Skin of body (tissue), 2 donors: ENCODE measurements around the gene SPC24. TPM values are rescaled to one million over a fixed set of nuclear protein-coding genes. Genes with fewer than 3 reads are reported as not detected.
"Not testable (repeated sequence)": the region's sequence is repeated elsewhere in the genome, so short reads cannot be mapped to it uniquely, and the experiment has no call there.

ENCODE experiments used
- DNase-seq: peaks from one replicate; lab custom pipeline; 2025; lab: John Stamatoyannopoulos, UW
- total RNA-seq: library from RNA; depleted of rRNA; stranded (reverse); fragments of >200 nt; gene quantifications from one replicate; pipeline ENCODE4 v1.2.3, GENCODE V29; 2014

SPC24 gene
- total RNA-seq, 1 donor from 2014 or later: 11.5 TPM

DNA sequence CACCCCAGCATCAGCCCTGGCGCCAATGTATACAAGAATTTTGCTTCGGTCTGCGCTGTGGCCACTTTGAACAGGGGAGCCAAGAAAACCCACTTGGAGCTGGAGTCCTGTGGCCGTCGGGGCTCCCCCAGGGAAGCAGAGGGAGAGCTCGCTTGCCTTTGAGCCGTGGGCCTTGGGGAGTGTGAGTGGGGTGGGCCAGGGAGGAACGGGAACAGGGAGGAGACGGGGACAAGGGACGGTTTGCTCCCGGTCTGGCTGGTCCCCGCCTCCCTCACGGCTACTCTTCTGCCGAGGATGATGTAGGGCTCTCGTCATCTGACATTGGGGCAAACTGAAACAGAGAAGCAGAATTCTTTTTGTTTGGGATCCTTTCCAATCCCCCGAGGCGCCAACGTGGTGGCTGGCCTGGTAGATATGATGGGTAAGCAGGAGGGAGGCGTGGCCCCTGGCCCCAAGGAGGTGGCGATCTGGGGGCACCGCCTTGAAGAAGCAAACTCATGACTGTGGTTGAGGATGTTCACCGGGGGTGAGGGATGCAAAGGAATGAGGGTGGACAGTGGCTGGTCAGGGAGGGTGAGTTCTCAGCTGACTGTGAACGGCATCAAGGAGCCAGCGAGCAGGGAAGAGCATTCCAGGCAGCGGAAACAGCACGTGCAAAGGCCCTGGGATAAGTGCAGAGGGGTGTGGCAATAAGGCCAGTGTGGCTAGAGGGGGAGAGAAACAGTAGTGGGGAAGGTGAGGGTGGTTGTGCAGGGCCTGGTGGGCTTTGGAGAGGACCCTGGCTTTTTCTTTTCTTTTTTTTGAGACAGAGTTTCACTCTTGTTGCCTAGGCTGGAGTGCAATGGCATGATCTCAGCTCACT lies 10.9 kb upstream of the SPC24 start:
- DNase-seq: no peak

DNA sequence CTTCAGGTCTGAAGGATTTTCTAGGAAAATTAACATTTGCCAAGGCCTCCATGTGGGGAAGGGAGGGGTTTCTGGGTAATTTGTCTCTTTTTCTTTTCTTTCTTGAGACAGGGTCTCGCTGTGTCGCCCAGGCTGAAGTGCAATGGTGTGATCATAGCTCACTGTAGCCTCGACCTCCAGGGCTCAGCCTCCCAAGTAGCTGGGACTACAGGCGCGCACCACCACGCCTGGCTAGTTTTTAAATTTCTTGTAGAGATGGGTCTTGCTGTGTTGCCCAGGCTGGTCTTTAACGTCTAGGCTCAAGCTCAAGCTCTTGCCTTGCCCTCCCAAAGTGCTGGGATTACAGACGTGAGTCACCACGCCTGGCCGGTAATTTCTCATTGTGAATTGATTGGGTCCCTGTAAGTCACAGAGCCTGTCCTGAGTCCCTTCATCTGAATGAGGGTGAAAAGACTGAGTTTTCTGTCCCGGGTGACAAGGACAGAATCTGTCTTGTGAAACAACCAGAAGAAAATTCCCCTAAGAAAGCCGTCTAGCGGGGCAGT lies 10.0 kb upstream of the SPC24 start:
- DNase-seq: no peak

DNA sequence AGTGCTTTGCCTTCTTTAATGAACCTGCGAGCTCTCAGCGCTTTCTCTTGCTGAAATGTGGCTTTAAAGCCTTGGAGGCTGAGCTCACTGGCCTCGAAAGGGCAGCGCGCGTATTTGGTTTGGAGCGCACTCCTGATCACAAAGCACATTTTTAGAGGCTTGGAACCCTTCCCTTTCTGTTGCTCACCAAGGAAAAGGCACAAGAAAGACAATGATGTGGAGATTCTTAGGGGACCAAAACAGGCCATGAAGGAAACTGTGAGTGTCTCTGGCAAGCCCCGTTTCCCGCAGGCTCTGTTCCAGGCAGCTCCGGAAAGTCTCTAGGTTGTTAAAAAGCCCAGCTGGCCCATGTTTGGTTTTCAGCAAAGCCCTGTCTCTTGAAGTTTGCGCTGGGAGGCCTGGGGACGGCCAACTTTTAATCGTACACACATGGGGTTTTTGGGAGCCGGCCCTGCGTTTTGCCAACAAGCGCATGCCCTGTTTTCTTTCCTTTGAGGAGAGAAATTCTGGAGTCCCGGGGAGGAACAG lies 9.4 kb upstream of the SPC24 start:
- peak; percentile 91 for DNase-seq

DNA sequence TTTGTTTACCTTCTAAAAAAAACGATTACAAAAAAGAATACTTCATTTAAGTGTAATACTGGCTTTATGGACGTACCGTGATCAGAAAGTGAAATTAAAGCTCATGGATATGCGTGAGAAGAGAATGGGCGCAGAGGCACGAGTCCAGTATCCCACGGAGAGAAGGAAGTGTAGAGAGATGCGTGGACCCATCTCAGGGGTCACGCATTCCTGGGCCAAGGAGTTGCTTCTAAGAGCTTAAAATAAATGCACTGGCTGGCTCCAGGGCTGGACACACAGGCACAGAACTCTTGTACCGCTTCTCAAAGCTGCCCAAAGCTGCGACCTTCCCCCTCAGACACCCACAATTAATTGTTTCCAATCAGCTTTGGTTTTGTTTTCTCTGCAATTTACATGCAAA lies 8.7 kb upstream of the SPC24 start:
- no peak for DNase-seq

DNA sequence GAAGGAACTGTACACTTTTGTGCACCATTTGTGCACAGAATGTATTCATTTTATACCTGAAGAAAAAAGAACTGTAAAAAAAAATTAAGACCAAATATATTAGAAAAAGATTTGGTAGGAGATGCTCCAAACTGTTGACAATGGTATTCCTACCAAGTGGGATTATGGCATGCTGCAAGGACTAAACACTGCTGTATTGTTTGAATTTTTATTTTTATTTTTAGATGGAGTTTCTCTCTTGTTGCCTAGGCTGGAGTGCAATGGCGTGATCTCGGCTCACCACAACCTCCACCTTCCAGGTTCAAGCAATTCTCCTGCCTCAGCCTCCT lies 4.8 kb upstream of the SPC24 start:
- DNase-seq: not testable (repeated sequence)

DNA sequence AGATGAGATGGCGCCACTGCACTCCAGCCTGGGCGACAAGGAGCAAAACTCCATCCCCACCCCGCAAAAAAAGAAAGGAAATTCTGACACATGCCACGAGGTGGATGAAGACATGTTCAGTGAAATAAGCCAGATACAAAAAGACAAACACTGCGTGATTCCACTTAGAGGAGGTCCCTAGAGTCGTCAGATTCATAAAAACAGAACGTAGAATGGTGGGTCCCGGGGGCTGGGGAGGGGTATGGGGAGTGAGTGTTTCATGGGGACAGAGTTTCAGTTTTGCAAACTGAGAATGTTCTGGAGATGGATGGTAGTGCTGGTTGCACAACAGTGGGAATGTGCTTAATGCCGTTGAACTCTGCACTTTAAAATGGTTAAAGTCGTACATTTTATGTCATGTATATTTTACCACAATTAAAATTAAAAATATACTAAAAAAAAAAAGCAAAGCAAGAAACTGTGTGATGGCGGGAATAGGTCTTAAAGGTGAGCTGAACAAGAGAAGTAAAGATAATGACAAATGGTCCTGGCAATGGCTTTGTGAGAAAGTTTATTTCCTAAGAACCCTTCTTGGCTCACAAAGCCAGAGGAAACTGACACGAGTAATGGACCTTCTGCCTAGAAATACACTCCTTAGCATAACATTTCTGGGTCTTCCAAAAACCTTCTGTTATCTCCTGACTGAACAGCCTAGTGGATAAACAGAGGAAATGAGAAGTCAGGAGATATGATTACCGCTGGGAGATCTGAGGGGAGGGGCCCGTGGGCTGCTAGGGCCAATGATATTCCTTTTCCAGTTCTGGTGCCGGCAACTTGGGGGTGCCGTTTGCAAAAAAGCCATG lies 4.2 kb upstream of the SPC24 start:
- peak; percentile 21 for DNase-seq

DNA sequence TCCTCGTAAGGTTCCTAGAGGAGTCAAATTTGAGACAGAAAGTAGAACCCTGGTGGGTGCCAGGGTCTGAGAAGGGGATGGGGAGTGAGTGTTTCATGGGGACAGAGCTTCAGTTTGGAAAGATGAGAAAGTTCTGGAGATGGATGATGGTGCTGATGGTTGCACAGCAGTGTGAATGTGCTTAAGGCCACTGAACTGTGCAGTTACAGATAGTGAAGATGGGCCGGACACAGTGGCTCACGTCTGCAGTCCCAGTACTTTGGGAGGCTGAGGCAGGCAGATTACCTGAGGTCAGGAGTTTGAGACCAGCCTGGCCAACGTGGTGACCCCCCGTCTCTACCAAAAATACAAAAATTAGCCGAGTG lies 917 bp downstream of the SPC24 start:
- no peak for DNase-seq

DNA sequence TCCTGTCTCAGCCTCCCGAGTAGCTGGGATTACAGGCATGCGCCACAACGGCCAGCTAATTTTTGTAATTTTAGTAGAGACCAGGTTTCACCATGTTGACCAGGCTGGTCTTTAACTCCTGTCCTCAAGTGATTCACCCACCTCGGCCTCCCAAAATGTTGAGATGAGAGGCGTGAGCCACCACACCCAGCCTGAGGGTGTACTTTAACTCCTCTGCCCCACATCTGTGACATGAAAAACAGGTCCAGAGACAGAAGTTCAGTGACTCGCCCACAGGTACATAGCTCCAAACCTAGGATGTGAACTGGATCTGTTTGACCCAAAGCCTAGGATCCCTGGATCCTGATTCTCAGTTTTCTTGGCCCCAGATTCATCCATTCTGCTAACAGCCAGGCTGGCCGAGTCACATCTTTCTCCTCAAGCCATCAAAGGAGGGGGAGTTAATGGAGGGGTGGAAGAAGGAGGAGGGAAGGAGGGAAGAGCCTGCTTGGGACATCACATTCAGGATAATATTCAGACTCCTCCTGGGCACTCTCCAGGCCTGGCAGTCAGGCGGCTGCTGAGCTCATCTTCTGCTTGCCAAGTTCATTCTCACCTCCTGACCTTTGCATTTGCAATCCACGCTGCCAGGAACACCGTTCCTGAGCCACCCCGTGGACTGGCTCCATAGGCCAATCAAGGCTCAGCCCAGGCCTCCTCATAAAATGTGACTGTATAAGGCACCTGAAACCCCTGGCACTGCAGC lies 3.1 kb downstream of the SPC24 start:
- DNase-seq: no peak

DNA sequence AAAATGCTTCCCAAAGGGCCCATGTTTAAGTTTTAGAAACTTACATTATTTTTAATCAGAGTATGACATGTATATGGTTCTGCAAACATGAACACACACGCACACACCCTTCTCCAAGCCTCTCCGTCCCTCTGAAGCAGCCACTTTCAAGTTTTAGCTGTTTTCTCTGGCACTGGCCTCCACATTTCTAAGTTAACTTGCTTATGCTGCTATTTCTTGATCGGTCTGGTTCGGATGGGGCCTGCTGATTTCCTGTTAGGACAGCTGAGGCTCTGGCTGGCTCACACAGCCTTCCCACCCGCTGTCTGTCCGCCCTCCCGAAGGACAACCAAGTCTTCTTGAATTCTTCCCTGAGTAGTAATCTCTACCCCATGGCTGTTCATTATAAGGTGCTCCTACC lies 4.4 kb downstream of the SPC24 start:
- peak; percentile 26 for DNase-seq

DNA sequence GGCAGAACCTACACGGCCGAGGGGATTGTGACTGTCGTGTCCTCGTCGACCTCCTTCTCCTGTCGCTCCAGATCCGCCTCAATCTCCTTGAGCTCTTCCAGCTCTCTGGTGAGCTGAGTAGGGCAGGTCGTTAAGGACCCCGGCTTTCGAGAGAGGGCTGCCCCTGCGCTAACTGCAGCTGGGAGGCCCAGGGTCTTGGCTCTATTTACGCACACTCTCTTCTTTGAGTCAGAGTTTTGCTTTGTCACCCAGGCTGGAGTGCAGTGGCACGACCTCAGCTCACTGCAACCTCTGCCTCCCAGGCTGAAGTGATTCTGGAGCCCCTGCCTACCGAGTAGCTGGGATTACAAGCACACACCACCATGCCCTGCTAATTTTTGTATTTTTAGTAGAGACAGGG lies 7.6 kb downstream of the SPC24 start:
- DNase-seq: no peak

DNA sequence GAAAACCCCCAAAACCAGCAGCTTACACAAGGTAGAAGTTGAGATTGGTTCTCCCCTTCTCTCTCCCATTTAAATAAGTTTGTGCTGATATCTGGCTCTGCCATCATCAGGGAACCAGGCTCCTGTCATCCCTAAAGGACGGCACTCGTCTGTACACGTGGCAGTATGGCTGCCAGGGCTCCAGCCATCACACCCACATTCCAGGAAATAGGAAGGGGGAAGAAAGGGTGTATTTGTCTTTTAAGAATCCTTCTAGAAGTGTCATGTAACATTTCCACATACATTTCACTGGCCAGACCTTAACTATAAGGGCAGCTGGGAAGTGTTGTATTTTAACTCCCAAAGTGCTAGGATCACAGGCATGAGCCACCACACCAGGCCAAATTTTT lies 10.1 kb downstream of the SPC24 start:
- DNase-seq: no peak

DNA sequence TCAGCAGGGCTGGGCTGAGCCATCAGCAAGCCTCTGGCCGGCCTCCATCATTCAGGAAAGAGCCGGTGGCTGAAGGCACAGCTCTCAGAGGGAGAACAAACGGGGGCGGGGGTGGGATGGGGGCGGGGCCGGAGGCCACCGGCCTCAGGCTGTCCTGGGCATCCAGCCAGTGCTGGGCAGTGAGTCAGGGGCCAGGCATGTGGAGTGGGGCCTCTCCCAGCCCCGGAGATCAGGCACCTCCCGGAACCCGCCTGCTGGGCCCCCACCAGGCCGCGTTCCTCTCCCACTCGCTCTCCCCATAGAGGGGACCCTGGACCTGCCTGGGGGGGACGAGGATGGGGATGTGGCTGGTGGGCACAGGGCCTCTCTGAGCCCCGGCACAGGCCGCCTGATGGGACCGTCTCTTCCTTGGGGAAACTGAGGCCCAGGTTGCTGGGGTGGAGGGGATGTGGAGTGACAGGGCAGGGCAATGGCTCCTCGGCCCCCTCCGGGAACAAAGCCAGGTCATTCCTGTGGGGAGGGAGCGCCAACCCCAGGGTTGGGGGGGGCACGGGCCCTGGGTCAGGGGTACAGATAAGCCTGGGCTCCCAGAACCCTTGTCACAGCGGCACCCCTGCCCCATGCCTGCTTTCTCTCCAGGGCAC lies 12.9 kb downstream of the SPC24 start:
- peak; percentile 63 for DNase-seq

DNA sequence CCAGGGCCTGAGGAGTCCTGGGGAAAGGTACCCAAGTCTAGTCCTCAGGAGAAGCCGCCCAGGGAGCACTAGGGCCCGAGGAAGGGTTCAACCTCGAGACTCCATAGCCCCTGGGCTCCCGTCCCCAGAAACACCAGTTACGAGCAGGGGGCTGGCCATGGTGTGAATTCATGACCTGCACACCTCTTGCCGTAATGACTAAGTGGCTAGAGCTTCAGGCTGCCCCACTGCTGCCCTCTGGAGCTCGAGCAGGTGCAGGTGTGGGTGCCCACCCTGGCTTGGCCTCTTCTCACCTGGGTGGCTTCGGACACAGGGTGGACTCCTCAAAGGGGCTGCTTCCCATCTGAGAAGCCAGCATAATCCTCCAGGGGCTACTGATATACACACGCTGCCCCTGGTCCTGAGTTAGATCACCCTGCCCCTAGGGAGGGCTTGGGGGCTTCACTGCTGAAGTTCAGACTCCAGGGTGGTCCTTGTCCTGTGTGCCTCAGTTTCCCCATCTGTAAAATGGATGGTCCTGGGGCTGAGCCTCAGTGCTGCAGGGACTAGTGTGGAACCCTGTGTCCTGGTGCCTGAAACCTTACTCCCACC lies 13.6 kb downstream of the SPC24 start:
- DNase-seq: no peak

DNA sequence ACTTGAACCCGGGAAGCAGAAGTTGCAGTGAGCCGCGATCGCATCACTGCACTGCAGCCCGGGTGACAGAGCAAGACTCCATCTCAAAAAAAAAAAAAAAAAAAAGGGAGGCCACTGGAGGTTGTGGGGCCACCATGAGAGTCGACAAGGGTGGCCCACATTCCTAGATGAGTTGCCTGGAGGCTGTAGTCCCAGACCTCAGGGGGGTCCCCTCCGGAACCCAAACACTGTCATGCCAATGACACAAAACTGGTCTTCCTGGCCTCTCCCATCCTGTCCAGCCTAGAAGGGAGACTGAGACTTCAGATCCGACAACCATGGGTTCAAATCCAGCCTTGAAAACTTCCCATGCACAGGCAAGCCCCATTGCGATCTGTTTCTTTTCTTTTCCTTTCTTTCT lies 14.7 kb downstream of the SPC24 start:
- DNase-seq: no peak

DNA sequence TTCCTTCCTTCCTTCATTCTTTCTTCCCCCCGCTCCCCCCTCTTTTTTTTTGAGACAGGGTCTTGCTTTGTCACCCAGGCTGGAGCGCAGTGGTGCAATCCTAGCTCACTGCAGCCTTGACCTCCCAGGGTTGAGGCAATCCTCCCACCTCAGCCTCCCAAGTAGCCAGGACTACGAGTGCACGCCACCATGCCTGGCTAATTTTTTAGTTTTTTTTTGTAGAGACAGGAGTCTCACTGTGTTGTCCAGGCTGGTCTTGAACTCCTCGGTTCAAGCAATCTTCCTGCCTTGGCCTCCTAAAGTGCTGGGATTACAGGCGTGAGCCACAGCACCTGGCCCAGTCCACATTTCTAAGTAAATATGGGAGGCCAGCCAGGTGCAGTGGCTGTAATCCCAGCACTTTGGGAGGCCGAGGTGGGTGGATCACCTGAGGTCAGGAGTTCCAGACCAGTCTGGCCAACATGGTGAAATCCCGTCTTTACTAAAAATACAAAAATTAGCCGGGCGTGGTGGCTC lies 15.5 kb downstream of the SPC24 start:
- DNase-seq: not testable (repeated sequence)

DNA sequence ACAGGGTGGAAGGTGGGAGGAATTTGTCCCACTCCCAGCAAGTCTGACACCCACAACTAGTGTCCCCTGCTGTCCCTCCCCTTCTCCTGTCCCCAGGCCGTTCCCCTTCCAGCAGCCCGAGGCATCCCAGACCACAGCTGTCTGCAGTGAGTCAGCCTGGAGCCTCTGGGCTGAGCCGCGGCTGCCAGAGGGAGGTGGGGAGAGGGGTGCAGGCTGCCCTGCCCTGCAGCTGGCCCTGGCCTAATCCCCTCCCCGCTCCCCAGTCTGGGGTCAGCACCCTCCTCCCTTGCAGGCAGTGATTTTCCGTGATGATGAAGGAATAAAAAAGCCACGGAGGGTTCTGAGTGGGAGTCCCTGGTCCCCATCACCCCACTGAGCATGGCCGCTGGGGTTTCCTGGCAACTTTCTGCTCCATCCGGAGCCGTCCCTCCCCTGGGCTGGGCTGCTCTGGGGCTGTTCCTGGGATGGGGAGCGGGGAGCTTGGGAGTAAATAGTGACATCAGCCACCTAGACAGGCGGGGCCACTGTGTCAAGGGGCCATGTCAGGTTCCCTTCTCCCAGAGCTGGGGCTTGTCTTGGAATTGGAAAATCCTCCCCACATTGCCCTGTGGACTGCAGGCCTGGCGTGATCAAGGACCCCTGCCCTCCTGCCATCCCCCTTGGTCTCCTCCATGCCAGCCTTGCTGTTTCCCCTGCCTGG lies 16.8 kb downstream of the SPC24 start:
- DNase-seq: peak; percentile 79

DNA sequence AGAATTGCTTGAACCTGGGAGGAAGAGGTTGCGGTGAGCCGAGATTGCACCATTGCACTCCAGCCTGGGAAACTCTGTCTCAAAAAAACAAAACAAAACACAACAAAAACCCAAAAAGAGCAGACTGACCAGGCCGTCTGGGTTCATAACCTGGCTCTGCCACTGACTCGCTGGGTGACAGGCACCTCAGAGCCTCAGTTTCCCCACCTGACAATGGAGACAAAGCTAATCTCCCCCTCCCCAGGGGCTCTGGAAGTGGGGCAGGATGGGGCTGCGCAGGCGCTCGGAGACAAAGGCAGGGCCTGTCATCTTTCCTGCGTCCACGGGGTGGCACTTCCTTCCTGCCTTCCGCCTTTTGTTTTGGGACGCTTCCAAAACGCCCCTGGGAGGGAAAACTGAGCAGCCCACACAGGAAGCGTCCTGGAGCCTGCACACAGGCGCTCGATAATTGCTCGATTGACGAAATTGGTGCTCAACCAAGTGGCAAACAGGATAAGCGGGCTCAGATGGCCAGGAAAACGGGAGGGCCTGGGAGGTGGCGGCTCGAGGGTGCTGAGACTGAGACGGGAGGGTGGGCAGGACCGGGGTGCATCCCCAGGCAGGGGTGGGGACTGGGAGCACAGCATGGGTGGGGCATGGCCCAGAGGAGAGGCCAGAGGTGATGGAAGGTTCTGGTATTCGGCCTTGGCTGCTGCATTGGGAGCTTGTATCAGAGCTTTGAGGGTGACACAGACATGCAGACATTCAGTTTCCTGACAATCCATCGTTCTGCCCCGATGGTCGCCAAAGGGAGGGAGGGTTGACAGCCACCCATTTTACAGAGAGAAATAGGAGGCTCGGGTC lies 17.8 kb downstream of the SPC24 start:
- DNase-seq: peak; percentile 91

DNA sequence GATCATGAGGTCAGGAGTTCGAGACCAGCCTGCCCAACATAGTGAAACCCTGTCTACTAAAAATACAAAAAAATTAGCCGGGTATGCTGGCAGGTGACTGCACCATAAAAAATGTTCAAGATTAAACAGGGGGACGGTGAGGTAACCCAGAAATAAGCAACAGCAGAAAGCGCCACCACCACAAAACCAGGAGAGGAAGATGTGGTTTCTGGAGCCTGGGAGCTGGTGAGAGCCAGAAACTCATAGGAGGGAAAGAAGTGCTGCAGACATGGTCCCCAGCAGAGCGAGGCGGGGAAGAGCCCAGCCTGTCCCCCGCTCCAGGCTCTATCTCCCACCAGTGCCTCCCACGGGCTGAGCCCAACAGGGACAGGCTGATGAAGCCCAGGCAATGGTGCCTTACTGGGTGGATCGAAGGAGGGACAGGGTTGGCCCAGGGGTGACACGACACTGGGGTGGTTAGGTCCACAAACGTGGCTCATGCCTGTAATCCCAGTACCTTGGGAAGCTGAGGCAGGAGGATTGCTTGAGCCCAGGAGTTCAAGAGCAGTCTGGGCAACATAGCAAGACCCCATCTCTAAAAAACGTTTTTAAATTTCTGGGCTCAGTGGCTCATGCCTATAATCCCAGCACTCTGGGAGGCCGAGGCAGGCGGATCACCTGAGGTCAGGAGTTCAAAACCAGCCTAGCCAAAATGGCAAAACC lies 19.0 kb downstream of the SPC24 start:
- DNase-seq: no peak
